HepG2 (cell line): ENCODE results near the gene EPDR1. TPM values are rescaled to one million over a fixed set of nuclear protein-coding genes. Genes with fewer than 3 reads are reported as not detected.

Experiments used
- HMG20A ChIP-seq: IDR thresholded peaks from 2 replicates; pipeline ENCODE4 v1.6.1; 2016; ENCODE audit warnings: borderline replicate concordance
- RFXANK ChIP-seq: IDR thresholded peaks from 2 replicates; pipeline ENCODE4 v1.6.1; 2016
- ZNF720 ChIP-seq: sonication (generic); formaldehyde crosslinking; IDR thresholded peaks from 2 replicates; pipeline ENCODE4 v1.4.0; 2020; ENCODE audit warnings: missing genetic modification reagents
- ZNF879 ChIP-seq: sonication (generic); formaldehyde crosslinking; IDR thresholded peaks from 2 replicates; pipeline ENCODE4 v1.8.1; 2023; ENCODE audit warnings: missing genetic modification reagents
- polyA plus RNA-seq, 8 experiments: library from polyadenylated mRNA; depleted of rRNA in 3 of 8; stranded (reverse) in 7 of 8; unstranded in 1 of 8; fragments of >200 nt; fragmentation: Illumina TruSeq in 4 of 8; extraction: Trizol in 4 of 8; gene quantifications; 2 replicates each; pipeline versions ENCODE4 v1.2.1 to v1.2.3, GENCODE V29; 2011 to 2016; ENCODE audit warnings: low read depth in 4 of 8, missing spikeins in 1 of 8, mixed read lengths in 1 of 8; ENCODE audit not compliant: insufficient read depth in 1 of 8
- total RNA-seq, 5 experiments: library from RNA; depleted of rRNA; stranded (reverse); fragments of >200 nt; fragmentation: Illumina TruSeq; extraction: Trizol; gene quantifications; 2 replicates each; pipeline ENCODE4 v1.2.3, GENCODE V29; 2016; ENCODE audit warnings: low read depth in 1 of 5
- TF ChIP-seq, protein P1 (sequence below), 2 experiments: sonication (generic) in 1 of 2; formaldehyde crosslinking in 1 of 2; IDR thresholded peaks; 2 replicates each; pipeline versions ENCODE4 v1.5.1 to v1.6.1; 2011 to 2020; ENCODE audit warnings: borderline replicate concordance in 1 of 2, low read depth in 1 of 2, low read length in 1 of 2, mild to moderate bottlenecking in 1 of 2, missing genetic modification reagents in 1 of 2, moderate library complexity in 1 of 2
- TF ChIP-seq, protein P2 (sequence below): sonication (generic); formaldehyde crosslinking; IDR thresholded peaks from 2 replicates; pipeline ENCODE4 v1.8.0; 2022; ENCODE audit warnings: missing genetic modification reagents, low read depth, mild to moderate bottlenecking, borderline replicate concordance
- TF ChIP-seq, protein P3 (sequence below): sonication (generic); formaldehyde crosslinking; IDR thresholded peaks from 2 replicates; pipeline ENCODE4 v1.5.0; 2020; ENCODE audit warnings: mild to moderate bottlenecking, missing genetic modification reagents, borderline replicate concordance

Gene EPDR1
- total and polyA plus RNA-seq, 2 of the 13 experiments (the other 11 are each of a cell fraction or from before 2014, with no cell fraction given), result 38.3 to 50.2 TPM

DNA sequence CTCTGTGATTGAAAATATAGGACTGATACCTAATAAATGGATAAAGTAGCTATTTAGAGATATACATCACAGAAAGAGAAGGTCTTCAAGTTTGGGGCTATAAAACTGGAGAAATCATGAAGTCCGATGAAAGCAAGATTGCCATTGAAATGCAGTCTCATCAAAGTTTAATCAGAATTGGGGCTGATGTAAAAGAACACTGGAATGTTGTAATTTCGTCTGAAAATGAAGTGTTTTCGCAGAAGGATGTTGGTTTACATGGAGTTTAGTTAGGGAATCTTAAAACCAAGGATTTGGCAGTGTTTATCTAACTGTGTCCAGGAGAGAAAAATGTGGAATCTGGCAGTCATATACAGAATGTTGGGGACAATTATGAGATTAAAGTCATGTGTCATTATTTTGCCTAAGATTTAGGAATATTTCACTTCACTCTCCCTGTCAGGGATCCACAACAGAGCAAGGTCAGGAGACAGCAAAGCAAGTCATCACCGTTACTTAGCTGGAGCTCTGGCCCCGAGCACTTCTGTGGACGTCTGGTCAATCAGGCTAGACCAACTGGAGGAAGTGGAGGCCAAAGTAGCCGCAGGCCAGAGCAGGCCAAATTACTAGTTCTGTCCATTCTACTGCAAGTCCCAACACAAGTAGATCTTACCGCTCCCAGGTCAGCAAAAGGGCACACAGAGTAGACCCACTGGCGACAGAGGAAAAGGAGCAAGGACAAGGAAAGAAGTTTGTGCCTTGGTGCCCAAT is 37.0 kb downstream of the EPDR1 start (continued):
- TF ChIP-seq, protein P1, sequence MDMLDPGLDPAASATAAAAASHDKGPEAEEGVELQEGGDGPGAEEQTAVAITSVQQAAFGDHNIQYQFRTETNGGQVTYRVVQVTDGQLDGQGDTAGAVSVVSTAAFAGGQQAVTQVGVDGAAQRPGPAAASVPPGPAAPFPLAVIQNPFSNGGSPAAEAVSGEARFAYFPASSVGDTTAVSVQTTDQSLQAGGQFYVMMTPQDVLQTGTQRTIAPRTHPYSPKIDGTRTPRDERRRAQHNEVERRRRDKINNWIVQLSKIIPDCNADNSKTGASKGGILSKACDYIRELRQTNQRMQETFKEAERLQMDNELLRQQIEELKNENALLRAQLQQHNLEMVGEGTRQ (IDR thresholded peaks at IDR 0.05; ENCODE audit: low read depth, low read length), result no peak
- TF ChIP-seq, protein P1 (CRISPR knock-in tag; IDR thresholded peaks at IDR 0.05; ENCODE audit: borderline replicate concordance), result no peak
- TF ChIP-seq, protein P2, sequence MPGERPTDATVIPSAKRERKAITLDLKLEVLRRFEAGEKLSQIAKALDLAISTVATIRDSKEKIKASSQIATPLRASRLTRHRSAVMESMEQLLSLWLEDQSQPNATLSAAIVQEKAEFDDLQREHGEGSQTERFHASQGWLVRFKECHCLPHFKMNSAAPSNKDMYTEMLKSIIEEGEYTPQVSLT (CRISPR knock-in tag), result no peak
- TF ChIP-seq HMG20A (CRISPR knock-in tag) (no peak), ZNF879 (CRISPR knock-in tag) (no peak), RFXANK (CRISPR knock-in tag) (no peak), ZNF720 (CRISPR knock-in tag) (no peak)
- TF ChIP-seq, protein P3, sequence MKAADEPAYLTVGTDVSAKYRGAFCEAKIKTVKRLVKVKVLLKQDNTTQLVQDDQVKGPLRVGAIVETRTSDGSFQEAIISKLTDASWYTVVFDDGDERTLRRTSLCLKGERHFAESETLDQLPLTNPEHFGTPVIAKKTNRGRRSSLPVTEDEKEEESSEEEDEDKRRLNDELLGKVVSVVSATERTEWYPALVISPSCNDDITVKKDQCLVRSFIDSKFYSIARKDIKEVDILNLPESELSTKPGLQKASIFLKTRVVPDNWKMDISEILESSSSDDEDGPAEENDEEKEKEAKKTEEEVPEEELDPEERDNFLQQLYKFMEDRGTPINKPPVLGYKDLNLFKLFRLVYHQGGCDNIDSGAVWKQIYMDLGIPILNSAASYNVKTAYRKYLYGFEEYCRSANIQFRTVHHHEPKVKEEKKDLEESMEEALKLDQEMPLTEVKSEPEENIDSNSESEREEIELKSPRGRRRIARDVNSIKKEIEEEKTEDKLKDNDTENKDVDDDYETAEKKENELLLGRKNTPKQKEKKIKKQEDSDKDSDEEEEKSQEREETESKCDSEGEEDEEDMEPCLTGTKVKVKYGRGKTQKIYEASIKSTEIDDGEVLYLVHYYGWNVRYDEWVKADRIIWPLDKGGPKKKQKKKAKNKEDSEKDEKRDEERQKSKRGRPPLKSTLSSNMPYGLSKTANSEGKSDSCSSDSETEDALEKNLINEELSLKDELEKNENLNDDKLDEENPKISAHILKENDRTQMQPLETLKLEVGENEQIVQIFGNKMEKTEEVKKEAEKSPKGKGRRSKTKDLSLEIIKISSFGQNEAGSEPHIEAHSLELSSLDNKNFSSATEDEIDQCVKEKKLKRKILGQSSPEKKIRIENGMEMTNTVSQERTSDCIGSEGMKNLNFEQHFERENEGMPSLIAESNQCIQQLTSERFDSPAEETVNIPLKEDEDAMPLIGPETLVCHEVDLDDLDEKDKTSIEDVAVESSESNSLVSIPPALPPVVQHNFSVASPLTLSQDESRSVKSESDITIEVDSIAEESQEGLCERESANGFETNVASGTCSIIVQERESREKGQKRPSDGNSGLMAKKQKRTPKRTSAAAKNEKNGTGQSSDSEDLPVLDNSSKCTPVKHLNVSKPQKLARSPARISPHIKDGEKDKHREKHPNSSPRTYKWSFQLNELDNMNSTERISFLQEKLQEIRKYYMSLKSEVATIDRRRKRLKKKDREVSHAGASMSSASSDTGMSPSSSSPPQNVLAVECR, result no peak
